NCI-H146 treated with DMSO at 0.1 percent for 48 hours (cell line): ENCODE data around the gene GPATCH8.
"Not testable (repeated sequence)": the region's sequence is repeated elsewhere in the genome, so short reads cannot be mapped to it uniquely, and the experiment has no call there.

Experiments used
- DNase-seq: peaks from one replicate; lab custom pipeline; 2025; ENCODE audit not compliant: unreplicated experiment; lab: John Stamatoyannopoulos, UW

Gene GPATCH8

GRCh38 chr17:44398692-44399691, 104.2 kb downstream of the GPATCH8 start:
- no peak for DNase-seq

GRCh38 chr17:44397479-44398440, 105.4 kb downstream of the GPATCH8 start:
- DNase-seq = no peak

- DNase-seq = no peak
Measured at GRCh38 chr17:44396946-44397345, 106.3 kb downstream of the GPATCH8 start.

GRCh38 chr17:44394833-44395232, 108.4 kb downstream of the GPATCH8 start:
- no peak for DNase-seq

GRCh38 chr17:44394112-44394511, 109.1 kb downstream of the GPATCH8 start:
- not testable (repeated sequence) for DNase-seq

- no peak for DNase-seq
Measured at GRCh38 chr17:44390250-44390870, 112.8 kb downstream of the GPATCH8 start.

GRCh38 chr17:44389723-44390202, 113.4 kb downstream of the GPATCH8 start:
- no peak for DNase-seq

- DNase-seq = no peak
Measured at GRCh38 chr17:44389281-44389680, 113.9 kb downstream of the GPATCH8 start, which contains the start of gene ITGA2B. ITGA2B (minus strand) TSS chr17:44389649; CDS start chr17:44389473, 176 bp downstream.

- DNase-seq = no peak
Measured at GRCh38 chr17:44387804-44388203, 115.4 kb downstream of the GPATCH8 start.

- DNase-seq = no peak
Measured at GRCh38 chr17:44386182-44386525, 117.1 kb downstream of the GPATCH8 start.

- DNase-seq = peak; percentile 72
Measured at GRCh38 chr17:44385287-44386181, 117.7 kb downstream of the GPATCH8 start.

GRCh38 chr17:44384823-44385286, 118.4 kb downstream of the GPATCH8 start:
- DNase-seq = no peak

- DNase-seq = no peak
Measured at GRCh38 chr17:44384281-44384822, 118.9 kb downstream of the GPATCH8 start.

- DNase-seq = no peak
Measured at GRCh38 chr17:44383861-44384260, 119.3 kb downstream of the GPATCH8 start.

- DNase-seq = no peak
Measured at GRCh38 chr17:44383363-44383762, 119.8 kb downstream of the GPATCH8 start.

- no peak for DNase-seq
Measured at GRCh38 chr17:44382917-44383316, 120.3 kb downstream of the GPATCH8 start.

GRCh38 chr17:44381810-44382305, 121.3 kb downstream of the GPATCH8 start:
- DNase-seq = no peak

GRCh38 chr17:44380767-44381166, 122.4 kb downstream of the GPATCH8 start:
- no peak for DNase-seq

GRCh38 chr17:44379887-44380286, 123.3 kb downstream of the GPATCH8 start:
- no peak for DNase-seq
